OCI-LY3 (cell line): ENCODE measurements around the gene MB21D2.

ENCODE experiments used
- H2AFZ ChIP-seq: fragments of 200-600, 300-600 bp; shearing (Covaris generic); 2 replicates; pipeline ENCODE4 v1.6.0; 2014; ENCODE audit warnings: antibody characterized with exemption, low read depth, low read length
- H3K27ac ChIP-seq: fragments of 200-600, 300-600 bp; sonication (generic); 2 replicates; pipeline ENCODE4 v1.5.1; 2014; ENCODE audit warnings: mild to moderate bottlenecking, low read length, moderate library complexity, mixed read lengths
- H3K27me3 ChIP-seq: fragments of 200-600, 300-600 bp; sonication (generic); 2 replicates; pipeline ENCODE4 v1.6.1; 2014; ENCODE audit warnings: low read depth, low read length, mixed read lengths
- H3K36me3 ChIP-seq: fragments of 200-600, 300-600 bp; sonication (generic); replicated peaks from 2 replicates; pipeline ENCODE3; 2014; ENCODE audit warnings: low read depth, low read length, mixed read lengths
- H3K4me1 ChIP-seq: fragments of 300-600, 200-600 bp; sonication (generic); 2 replicates; pipeline ENCODE4 v1.6.1; 2014; ENCODE audit warnings: low read length, mixed read lengths
- H3K4me2 ChIP-seq: fragments of 200-600, 300-600 bp; sonication (generic); 2 replicates; pipeline ENCODE4 v1.6.1; 2014; ENCODE audit warnings: low read length, mixed read lengths
- H3K4me3 ChIP-seq: fragments of 300-600, 200-600 bp; sonication (generic); 2 replicates; pipeline ENCODE4 v1.5.1; 2014; ENCODE audit warnings: antibody characterized with exemption, mild to moderate bottlenecking, low read length, moderate library complexity
- H3K79me2 ChIP-seq: fragments of 300-600, 200-600 bp; shearing (Covaris generic); 2 replicates; pipeline ENCODE4 v1.6.1; 2014; ENCODE audit warnings: mild to moderate bottlenecking, low read length, mixed read lengths
- H3K9ac ChIP-seq: fragments of 300-600, 200-600 bp; shearing (Covaris generic); 2 replicates; pipeline ENCODE4 v1.6.0; 2014; ENCODE audit warnings: mild to moderate bottlenecking, low read length, moderate library complexity
- H3K9me3 ChIP-seq: fragments of 200-600, 300-600 bp; shearing (Covaris generic); 2 replicates; pipeline ENCODE4 v1.6.1; 2014; ENCODE audit warnings: low read length, mixed read lengths; ENCODE audit not compliant: insufficient read depth
- H4K20me1 ChIP-seq: fragments of 200-600, 300-600 bp; sonication (generic); 2 replicates; pipeline ENCODE4 v1.6.1; 2016; ENCODE audit warnings: low read length, mixed read lengths; ENCODE audit not compliant: insufficient read depth
- CTCF ChIP-seq: fragments of 200-600, 300-600 bp; sonication (generic); IDR thresholded peaks from 2 replicates; pipeline ENCODE4 v1.5.1; 2014; ENCODE audit warnings: antibody characterized with exemption, low read length, low read depth
- EZH2phosphoT487 ChIP-seq: fragments of 200-600 bp; shearing (Covaris generic); IDR thresholded peaks from 2 replicates; pipeline ENCODE4 v1.6.1; 2018; ENCODE audit warnings: antibody characterized with exemption, mixed run types, low read depth

The MB21D2 gene

GRCh38 chr3:192901435-192901834 is 16.2 kb downstream of the MB21D2 start:
- H2AFZ ChIP-seq, result no peak overlapping the region
- no peaks in the 10 kb centered on the region for H3K79me2 ChIP-seq
- 0 out of 2 replicates have a peak, but pooled peaks cover 3% of the 10 kb centered on the region for H3K27me3 ChIP-seq
- H3K27ac ChIP-seq, result no peak overlapping the region
- H3K9ac ChIP-seq, result no peak overlapping the region
- no peaks in the 10 kb centered on the region for H3K9me3 ChIP-seq
- peaks cover 14% of the 10 kb centered on the region for H3K4me1 ChIP-seq
- no peaks in the 10 kb centered on the region for H3K36me3 ChIP-seq
- H3K4me3 ChIP-seq, result no peak overlapping the region
- TF ChIP-seq CTCF (no peak), EZH2phosphoT487 (no peak)
- no peaks in the 10 kb centered on the region for H4K20me1 ChIP-seq
- no peak overlapping the region for H3K4me2 ChIP-seq

- no peaks in the 10 kb centered on the region for H3K79me2 ChIP-seq
Observed at GRCh38 chr3:192899540-192899982, 18.1 kb downstream of the MB21D2 start.

GRCh38 chr3:192897005-192897404 is 20.7 kb downstream of the MB21D2 start:
- H3K4me2 ChIP-seq, result no peak overlapping the region
- TF ChIP-seq CTCF, result no peak
- TF ChIP-seq EZH2phosphoT487, result no peak
- H3K27me3 ChIP-seq, result peaks cover 11% of the 10 kb centered on the region; the same call in 1 of the 2 replicates
- H3K9me3 ChIP-seq, result no peaks in the 10 kb centered on the region
- no peak overlapping the region for H3K27ac ChIP-seq
- no peak overlapping the region for H3K9ac ChIP-seq
- H3K4me3 ChIP-seq, result no peak overlapping the region
- H3K36me3 ChIP-seq, result no peaks in the 10 kb centered on the region
- no peak overlapping the region for H2AFZ ChIP-seq
- no peaks in the 10 kb centered on the region for H3K79me2 ChIP-seq
- H3K4me1 ChIP-seq, result peaks cover 33% of the 10 kb centered on the region
- H4K20me1 ChIP-seq, result no peaks in the 10 kb centered on the region

More at GRCh38 chr3:192899540-192899982, 18.1 kb downstream of the MB21D2 start:
- Histone ChIP-seq H3K9ac (no peak overlapping the region), H3K4me2 (no peak overlapping the region), H3K36me3 (no peaks in the 10 kb centered on the region), H3K4me3 (no peak overlapping the region), H4K20me1 (no peaks in the 10 kb centered on the region), H3K4me1 (peaks cover 14% of the 10 kb centered on the region), H3K9me3 (no peaks in the 10 kb centered on the region), H3K27ac (no peak overlapping the region), H3K27me3 (peaks cover 11% of the 10 kb centered on the region; the same call in 1 of the 2 replicates), H2AFZ (no peak overlapping the region)
- TF ChIP-seq CTCF (no peak), EZH2phosphoT487 (no peak)

GRCh38 chr3:192896208-192896607 is 21.4 kb downstream of the MB21D2 start:
- Histone ChIP-seq H3K4me2 (no peak overlapping the region), H3K79me2 (no peaks in the 10 kb centered on the region), H3K4me3 (no peak overlapping the region)

More at GRCh38 chr3:192896208-192896607, 21.4 kb downstream of the MB21D2 start:
- Histone ChIP-seq H3K9me3 (no peaks in the 10 kb centered on the region), H3K27me3 (peaks cover 11% of the 10 kb centered on the region; the same call in 1 of the 2 replicates), H3K4me1 (peaks cover 36% of the 10 kb centered on the region), H4K20me1 (no peaks in the 10 kb centered on the region), H3K36me3 (no peaks in the 10 kb centered on the region), H3K9ac (no peak overlapping the region), H2AFZ (no peak overlapping the region), H3K27ac (no peak overlapping the region)
- TF ChIP-seq CTCF, result no peak
- no peak for TF ChIP-seq EZH2phosphoT487
